Measurements from ENCODE around the gene FADS3. TPM values are rescaled to one million over a fixed set of nuclear protein-coding genes. Genes with fewer than 3 reads are reported as not detected.

The FADS3 gene
- total RNA-seq, 1 experiment from 2014 or later = 313 TPM

GRCh38 chr11:61913699-61914395 is 22.5 kb upstream of the FADS3 start:
- DNase-seq (ENCODE audit: low read depth) = no peak

GRCh38 chr11:61912991-61913698 is 21.8 kb upstream of the FADS3 start:
- no peak for DNase-seq (ENCODE audit: low read depth)

- DNase-seq (ENCODE audit: low read depth) = no peak
Observed at GRCh38 chr11:61912530-61912898, 21.2 kb upstream of the FADS3 start.

- no peak for DNase-seq (ENCODE audit: low read depth)
Observed at GRCh38 chr11:61911701-61912529, 20.6 kb upstream of the FADS3 start.

- DNase-seq (ENCODE audit: low read depth) = no peak
Observed at GRCh38 chr11:61911128-61911700, 19.9 kb upstream of the FADS3 start.

- DNase-seq (ENCODE audit: low read depth) = no peak
Observed at GRCh38 chr11:61910187-61911127, 19.1 kb upstream of the FADS3 start.

GRCh38 chr11:61908730-61909316 is 17.5 kb upstream of the FADS3 start:
- no peak for DNase-seq (ENCODE audit: low read depth)

GRCh38 chr11:61907871-61908729 is 16.8 kb upstream of the FADS3 start:
- no peak for DNase-seq (ENCODE audit: low read depth)

GRCh38 chr11:61907282-61907681 is 15.9 kb upstream of the FADS3 start:
- DNase-seq (ENCODE audit: low read depth) = no peak

- no peak for DNase-seq (ENCODE audit: low read depth)
Observed at GRCh38 chr11:61906522-61906909, 15.2 kb upstream of the FADS3 start.

- DNase-seq (ENCODE audit: low read depth) = no peak
Observed at GRCh38 chr11:61905801-61906521, 14.6 kb upstream of the FADS3 start.

- DNase-seq (ENCODE audit: low read depth) = no peak
Observed at GRCh38 chr11:61905067-61905696, 13.8 kb upstream of the FADS3 start.

- no peak for DNase-seq (ENCODE audit: low read depth)
Observed at GRCh38 chr11:61904539-61905048, 13.2 kb upstream of the FADS3 start.

- DNase-seq (ENCODE audit: low read depth) = no peak
Observed at GRCh38 chr11:61903845-61904244, 12.5 kb upstream of the FADS3 start.

GRCh38 chr11:61902313-61902712 is 11.0 kb upstream of the FADS3 start:
- no peak for DNase-seq (ENCODE audit: low read depth)

GRCh38 chr11:61901397-61901796 is 10.1 kb upstream of the FADS3 start:
- DNase-seq (ENCODE audit: low read depth) = no peak

- no peak for DNase-seq (ENCODE audit: low read depth)
Observed at GRCh38 chr11:61900251-61900650, 8.9 kb upstream of the FADS3 start.

- DNase-seq (ENCODE audit: low read depth) = peak; percentile 59
Observed at GRCh38 chr11:61899146-61899841, 7.9 kb upstream of the FADS3 start.

Measured in LHCN-M2 (cell line).